WTC11 (cell line): Measurements from ENCODE around the gene MEN1. TPM values are rescaled to one million over a fixed set of nuclear protein-coding genes. Genes with fewer than 3 reads are reported as not detected.

Source experiments
- ATAC-seq: fragments of 200-7000 bp; cut with Tn5 transposase; 2 replicates; pipeline ENCODE4 v1.10.0; 2021; ENCODE audit warnings: mild to moderate bottlenecking, moderate library complexity
- CTCF ChIA-PET: fragments of 300-600 bp; sonication (Branson Sonifier 250); formaldehyde crosslinking; loops from one replicate; lab custom pipeline; 2021; ENCODE audit warnings: antibody characterized with exemption; lab: Charles Lee
- POLR2A ChIA-PET: fragments of 350-600 bp; sonication (Branson Sonifier 250); formaldehyde crosslinking; loops from one replicate; lab custom pipeline; 2021; ENCODE audit warnings: antibody characterized with exemption; lab: Charles Lee
- DNase-seq: peaks from one replicate; pipeline ENCODE4 v3.0.0; 2021; ENCODE audit warnings: low spot score
- H3K27ac Mint-ChIP-seq: 2 replicates; pipeline ENCODE4 v1.8.0; 2021; ENCODE audit warnings: mixed read lengths
- H3K27me3 Mint-ChIP-seq: 2 replicates; pipeline ENCODE4 v1.8.0; 2021; ENCODE audit warnings: low read depth, mild to moderate bottlenecking, moderate library complexity, mixed read lengths
- H3K36me3 Mint-ChIP-seq: 2 replicates; pipeline ENCODE4 v1.8.0; 2021; ENCODE audit warnings: mixed read lengths
- H3K4me1 Mint-ChIP-seq: 2 replicates; pipeline ENCODE4 v1.8.0; 2022; ENCODE audit warnings: mixed read lengths
- H3K4me3 Mint-ChIP-seq: 2 replicates; pipeline ENCODE4 v1.8.0; 2021; ENCODE audit warnings: mild to moderate bottlenecking, moderate library complexity, mixed read lengths
- H3K9me3 Mint-ChIP-seq: 2 replicates; pipeline ENCODE4 v1.8.0; 2021; ENCODE audit warnings: mixed read lengths
- AR ChIP-seq: fragments of 250-450 bp; sonication (Bioruptor Pico); IDR thresholded peaks from 2 replicates; pipeline ENCODE4 v1.9.0; 2021; ENCODE audit warnings: mild to moderate bottlenecking
- FOXK1 ChIP-seq: sonication (generic); formaldehyde crosslinking; IDR thresholded peaks from 2 replicates; pipeline ENCODE4 v1.8.0; 2022; ENCODE audit warnings: mild to moderate bottlenecking, moderate library complexity, missing genetic modification reagents
- FOXP4 ChIP-seq: sonication (generic); formaldehyde crosslinking; IDR thresholded peaks from 2 replicates; pipeline ENCODE4 v1.8.0; 2022; ENCODE audit warnings: mild to moderate bottlenecking, missing genetic modification reagents
- IRF2 ChIP-seq: sonication (generic); formaldehyde crosslinking; IDR thresholded peaks from 2 replicates; pipeline ENCODE4 v1.8.0; 2022; ENCODE audit warnings: low read depth, missing genetic modification reagents, borderline replicate concordance
- NFE2L1 ChIP-seq: sonication (generic); formaldehyde crosslinking; IDR thresholded peaks from 2 replicates; pipeline ENCODE4 v1.8.1; 2023; ENCODE audit warnings: missing genetic modification reagents
- RELA ChIP-seq: sonication (generic); formaldehyde crosslinking; IDR thresholded peaks from 2 replicates; pipeline ENCODE4 v1.8.1; 2022; ENCODE audit warnings: missing genetic modification reagents, mild to moderate bottlenecking, borderline replicate concordance
- RORB ChIP-seq: fragments of 250-450 bp; sonication (Bioruptor Pico); IDR thresholded peaks from 2 replicates; pipeline ENCODE4 v1.9.0; 2021; ENCODE audit warnings: mild to moderate bottlenecking
- SOX15 ChIP-seq: fragments of 250-450 bp; sonication (Bioruptor Pico); IDR thresholded peaks from 2 replicates; pipeline ENCODE4 v1.9.0; 2021; ENCODE audit warnings: mild to moderate bottlenecking
- TCF7 ChIP-seq: sonication (generic); formaldehyde crosslinking; IDR thresholded peaks from 2 replicates; pipeline ENCODE4 v1.8.0; 2022; ENCODE audit warnings: mild to moderate bottlenecking, low read depth, missing genetic modification reagents, moderate library complexity
- TEAD4 ChIP-seq: sonication (generic); formaldehyde crosslinking; IDR thresholded peaks from 2 replicates; pipeline ENCODE4 v1.8.0; 2022; ENCODE audit warnings: mild to moderate bottlenecking, missing genetic modification reagents
- TP53 ChIP-seq: sonication (generic); formaldehyde crosslinking; IDR thresholded peaks from 2 replicates; pipeline ENCODE4 v1.8.1; 2023; ENCODE audit warnings: mild to moderate bottlenecking, missing genetic modification reagents
- ZNF219 ChIP-seq: sonication (generic); formaldehyde crosslinking; IDR thresholded peaks from 2 replicates; pipeline ENCODE4 v1.8.0; 2023; ENCODE audit warnings: missing genetic modification reagents, mild to moderate bottlenecking, borderline replicate concordance
- ZNF671 ChIP-seq: fragments of 250-450 bp; sonication (Bioruptor Pico); IDR thresholded peaks from 2 replicates; pipeline ENCODE4 v1.8.0; 2021; ENCODE audit warnings: mild to moderate bottlenecking
- total RNA-seq: library from RNA; stranded (reverse); gene quantifications from 3 replicates; pipeline ENCODE4 v1.2.3, GENCODE V29; 2021
- TF ChIP-seq, protein P1 (sequence below): sonication (generic); formaldehyde crosslinking; IDR thresholded peaks from 2 replicates; pipeline ENCODE4 v1.8.0; 2023; ENCODE audit warnings: missing genetic modification reagents
- TF ChIP-seq, protein P2 (sequence below): sonication (generic); formaldehyde crosslinking; IDR thresholded peaks from 2 replicates; pipeline ENCODE4 v1.8.0; 2022; ENCODE audit warnings: mild to moderate bottlenecking, missing genetic modification reagents

Gene MEN1
- total RNA-seq, 1 experiment from 2014 or later: 47.1 TPM

GRCh38 chr11:64776425-64776824 is 33.9 kb downstream of the MEN1 start (continued):
- TF ChIP-seq, protein P1, sequence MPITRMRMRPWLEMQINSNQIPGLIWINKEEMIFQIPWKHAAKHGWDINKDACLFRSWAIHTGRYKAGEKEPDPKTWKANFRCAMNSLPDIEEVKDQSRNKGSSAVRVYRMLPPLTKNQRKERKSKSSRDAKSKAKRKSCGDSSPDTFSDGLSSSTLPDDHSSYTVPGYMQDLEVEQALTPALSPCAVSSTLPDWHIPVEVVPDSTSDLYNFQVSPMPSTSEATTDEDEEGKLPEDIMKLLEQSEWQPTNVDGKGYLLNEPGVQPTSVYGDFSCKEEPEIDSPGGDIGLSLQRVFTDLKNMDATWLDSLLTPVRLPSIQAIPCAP (CRISPR knock-in tag): no peak

DNA sequence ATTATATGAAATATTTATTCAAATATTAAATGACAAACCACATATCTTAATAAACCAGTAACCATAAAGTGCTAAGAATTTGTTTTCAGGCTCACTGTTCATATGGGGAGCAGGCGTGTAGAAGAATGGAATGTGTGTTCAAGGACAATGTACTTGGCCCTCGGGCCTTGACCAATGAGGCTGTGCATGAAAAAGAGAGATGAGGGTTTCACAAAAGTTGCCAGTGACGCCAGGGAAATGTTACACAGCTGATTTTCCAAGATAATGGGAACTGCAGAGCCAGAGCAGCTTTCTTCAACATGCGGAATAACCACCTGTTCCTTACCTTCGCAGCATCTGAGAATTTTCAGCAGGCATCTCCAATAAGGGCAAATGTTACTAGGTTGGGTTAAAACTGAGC is 36.2 kb downstream of the MEN1 start:
- ChIA-PET POLR2A (interaction anchor here (0.7 kb wide), 1 partner anchor 13 kb away, joined by 3 read pairs; no protein-coding TSS in a partner anchor), CTCF (no interaction called here)
- Mint-ChIP-seq H3K36me3 (peaks cover 82% of the 10 kb centered on the region), H3K27ac (no peak overlapping the region), H3K4me1 (peaks cover 23% of the 10 kb centered on the region), H3K27me3 (no peaks in the 10 kb centered on the region), H3K4me3 (no peak overlapping the region)
- DNase-seq: no peak
- no peak for ATAC-seq
- TF ChIP-seq ZNF671 (CRISPR knock-in tag) (no peak), SOX15 (CRISPR knock-in tag) (no peak), IRF2 (CRISPR knock-in tag) (no peak), NFE2L1 (CRISPR knock-in tag) (no peak), FOXK1 (CRISPR knock-in tag) (no peak), FOXP4 (no peak), TCF7 (CRISPR knock-in tag) (no peak), ZNF219 (CRISPR knock-in tag) (no peak), TP53 (no peak), TEAD4 (CRISPR knock-in tag) (no peak), AR (no peak), RELA (CRISPR knock-in tag) (no peak)
- TF ChIP-seq, protein P2, sequence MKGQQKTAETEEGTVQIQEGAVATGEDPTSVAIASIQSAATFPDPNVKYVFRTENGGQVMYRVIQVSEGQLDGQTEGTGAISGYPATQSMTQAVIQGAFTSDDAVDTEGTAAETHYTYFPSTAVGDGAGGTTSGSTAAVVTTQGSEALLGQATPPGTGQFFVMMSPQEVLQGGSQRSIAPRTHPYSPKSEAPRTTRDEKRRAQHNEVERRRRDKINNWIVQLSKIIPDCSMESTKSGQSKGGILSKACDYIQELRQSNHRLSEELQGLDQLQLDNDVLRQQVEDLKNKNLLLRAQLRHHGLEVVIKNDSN: no peak
- TF ChIP-seq, all 79 proteins: peak for 0
- H3K9me3 Mint-ChIP-seq: no peaks in the 10 kb centered on the region

GRCh38 chr11:64772303-64773018 is 37.9 kb downstream of the MEN1 start:
- ChIA-PET CTCF (interaction anchor here (0.7 to 1.7 kb wide), 3 partner anchors 13 to 116 kb away, joined by 3 to 4 read pairs (median 3); partner anchors contain the start of gene PYGM), POLR2A (interaction anchor here (0.7 kb wide), 1 partner anchor 733 kb away, joined by 4 read pairs; no protein-coding TSS in a partner anchor)
- H3K27me3 Mint-ChIP-seq: no peaks in the 10 kb centered on the region
- H3K4me1 Mint-ChIP-seq: peaks cover 30% of the 10 kb centered on the region
- H3K9me3 Mint-ChIP-seq: no peaks in the 10 kb centered on the region
- H3K36me3 Mint-ChIP-seq: peaks cover 98% of the 10 kb centered on the region
- peak overlapping the region; percentile 79 for H3K27ac Mint-ChIP-seq
- DNase-seq (no peak), ATAC-seq (no peak)
- no peak for TF ChIP-seq RORB (CRISPR knock-in tag)
- H3K4me3 Mint-ChIP-seq: no peak overlapping the region
